Measurements from ENCODE around the gene CCM2. TPM values are rescaled to one million over a fixed set of nuclear protein-coding genes. Genes with fewer than 3 reads are reported as not detected.
A peak's percentile ranks its signal among the peaks of the same experiment; 100 is the strongest.

CCM2 gene
- total RNA-seq, 4 donors from 2014 or later = 41.1 to 46.3 (median 44.0) TPM

- no peak for DNase-seq (ENCODE audit: low spot score in 2 of 2)
- Histone ChIP-seq H3K27me3 (no peaks in the 10 kb centered on the region), H3K36me3 (peaks cover 0 to 24% (median 0%) of the 10 kb centered on the region in 3 donors), H3K9me3 (no peaks in the 10 kb centered on the region), H3K4me3 (no peak overlapping the region), H3K27ac (no peak overlapping the region), H3K4me1 (peaks cover 0 to 7% (median 2%) of the 10 kb centered on the region in 4 donors)
- TF ChIP-seq POLR2A (IDR thresholded peaks at IDR 0.05) = no peak
- no peak for TF ChIP-seq CTCF (IDR thresholded peaks at IDR 0.05)
- no peak for TF ChIP-seq EP300 (IDR thresholded peaks at IDR 0.05)
- WGBS, 2 donors = 62 to 67% methylated on average over 1 to 2 of the region's 3 CpGs
Measured at GRCh38 chr7:44972562-44972961, 27.4 kb upstream of the CCM2 start.

GRCh38 chr7:44973610-44974401 is 26.2 kb upstream of the CCM2 start:
- Histone ChIP-seq H3K4me1 (peaks cover 0 to 18% (median 9%) of the 10 kb centered on the region in 4 donors), H3K27ac (no peak overlapping the region), H3K36me3 (peaks cover 0 to 35% (median 0%) of the 10 kb centered on the region in 3 donors), H3K27me3 (no peaks in the 10 kb centered on the region), H3K9me3 (no peaks in the 10 kb centered on the region), H3K4me3 (no peak overlapping the region)
- 67 to 73% methylated on average over 5 to 10 of the region's 10 CpGs for WGBS, 2 donors
- no peak for TF ChIP-seq EP300 (IDR thresholded peaks at IDR 0.05)
- peak; percentile 14 to 55 (median 32) for TF ChIP-seq CTCF (IDR thresholded peaks at IDR 0.05)
- no peak for DNase-seq (ENCODE audit: low spot score in 2 of 2)

GRCh38 chr7:44974549-44974948 is 25.5 kb upstream of the CCM2 start:
- TF ChIP-seq CTCF (IDR thresholded peaks at IDR 0.05) = no peak
- TF ChIP-seq EP300 (IDR thresholded peaks at IDR 0.05) = no peak
- no peak for TF ChIP-seq POLR2A (IDR thresholded peaks at IDR 0.05)
- Histone ChIP-seq H3K4me3 (no peak overlapping the region), H3K36me3 (peaks cover 0 to 42% (median 0%) of the 10 kb centered on the region in 3 donors), H3K27me3 (no peaks in the 10 kb centered on the region), H3K9me3 (no peaks in the 10 kb centered on the region), H3K4me1 (peaks cover 0 to 25% (median 16%) of the 10 kb centered on the region in 4 donors), H3K27ac (no peak overlapping the region)
- DNase-seq (ENCODE audit: low spot score in 2 of 2) = no peak
- 80 to 81% methylated on average over 7 of the region's 7 CpGs for WGBS, 2 donors

- 91 to 96% methylated on average over 12 of the region's 12 CpGs for WGBS, 2 donors
- H3K9me3 ChIP-seq = no peaks in the 10 kb centered on the region
- H3K4me1 ChIP-seq = peaks cover 0 to 35% (median 25%) of the 10 kb centered on the region in 4 donors
- no peak overlapping the region for H3K4me3 ChIP-seq
- H3K36me3 ChIP-seq = peaks cover 0 to 42% (median 0%) of the 10 kb centered on the region in 3 donors
- no peak overlapping the region for H3K27ac ChIP-seq
- TF ChIP-seq POLR2A (IDR thresholded peaks at IDR 0.05) = no peak
- no peak for TF ChIP-seq CTCF (IDR thresholded peaks at IDR 0.05)
- TF ChIP-seq EP300 (IDR thresholded peaks at IDR 0.05) = no peak
- H3K27me3 ChIP-seq = no peaks in the 10 kb centered on the region
- DNase-seq (ENCODE audit: low spot score in 2 of 2) = no peak
Measured at GRCh38 chr7:44975331-44976039, 24.5 kb upstream of the CCM2 start.

Measured in tibial nerve (tissue), 4 donors.